ENCODE data around the gene MYO3B. TPM values are rescaled to one million over a fixed set of nuclear protein-coding genes. Genes with fewer than 3 reads are reported as not detected.
A peak's percentile ranks its signal among the peaks of the same experiment; 100 is the strongest.
"Not testable (repeated sequence)": the region's sequence is repeated elsewhere in the genome, so short reads cannot be mapped to it uniquely, and the experiment has no call there.

Gene MYO3B
- total RNA-seq, 1 donor from 2014 or later: not detected

DNA sequence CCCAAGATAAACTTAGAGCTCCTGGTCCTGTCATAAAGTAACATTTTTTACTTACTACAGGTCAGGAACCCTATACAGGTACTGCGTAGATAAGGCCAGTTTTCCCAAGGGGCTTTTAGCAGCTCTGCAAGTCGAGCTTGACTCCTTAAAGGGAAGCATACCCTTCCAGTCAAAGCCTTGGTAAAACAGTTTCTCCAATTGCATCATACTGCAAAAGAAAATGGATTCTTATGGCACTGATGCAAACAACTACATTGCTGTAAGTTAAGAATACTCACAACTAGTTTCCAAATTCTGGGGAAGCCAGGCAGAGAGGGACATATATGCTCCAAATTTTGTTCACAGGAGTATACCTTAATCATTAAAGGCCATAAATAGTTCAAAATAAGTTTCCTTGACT, 31.0 kb downstream of the MYO3B start:
- H3K4me1 Mint-ChIP-seq (ENCODE audit: low read depth): peaks cover 12% of the 10 kb centered on the region
- H3K27me3 Mint-ChIP-seq: no peaks in the 10 kb centered on the region
- DNase-seq (ENCODE audit: low spot score, unreplicated experiment): no peak
- no peaks in the 10 kb centered on the region for H3K9me3 Mint-ChIP-seq (ENCODE audit: low read depth)
- no peak overlapping the region for H3K27ac Mint-ChIP-seq
- no peak overlapping the region for H3K4me3 Mint-ChIP-seq (ENCODE audit: low read depth)
- no peak for TF ChIP-seq CTCF (IDR thresholded peaks at IDR 0.05; ENCODE audit: unreplicated experiment)
- no peaks in the 10 kb centered on the region for H3K36me3 Mint-ChIP-seq (ENCODE audit: insufficient read depth)

- H3K9me3 Mint-ChIP-seq (ENCODE audit: low read depth): no peaks in the 10 kb centered on the region
- H3K36me3 Mint-ChIP-seq (ENCODE audit: insufficient read depth): no peaks in the 10 kb centered on the region
- no peaks in the 10 kb centered on the region for H3K27me3 Mint-ChIP-seq
- TF ChIP-seq CTCF (IDR thresholded peaks at IDR 0.05; ENCODE audit: unreplicated experiment): no peak
- peak overlapping the region; percentile 5 for H3K4me3 Mint-ChIP-seq (ENCODE audit: low read depth)
- H3K27ac Mint-ChIP-seq: peak overlapping the region; percentile 67
- H3K4me1 Mint-ChIP-seq (ENCODE audit: low read depth): peaks cover 20% of the 10 kb centered on the region
- no peak for DNase-seq (ENCODE audit: low spot score, unreplicated experiment)
These were observed 34.8 kb downstream of the MYO3B start for GRCh38 chr2:170212625-170213280.

- H3K36me3 Mint-ChIP-seq (ENCODE audit: insufficient read depth); H3K27me3 Mint-ChIP-seq; H3K9me3 Mint-ChIP-seq (ENCODE audit: low read depth); DNase-seq (ENCODE audit: low spot score, unreplicated experiment): not testable (repeated sequence)
- H3K4me3 Mint-ChIP-seq (ENCODE audit: low read depth): peak overlapping the region; percentile 5
- H3K27ac Mint-ChIP-seq: peak overlapping the region; percentile 67
- peaks cover 20% of the 10 kb centered on the region for H3K4me1 Mint-ChIP-seq (ENCODE audit: low read depth)
These were observed 35.3 kb downstream of the MYO3B start for GRCh38 chr2:170213281-170213625.

DNA sequence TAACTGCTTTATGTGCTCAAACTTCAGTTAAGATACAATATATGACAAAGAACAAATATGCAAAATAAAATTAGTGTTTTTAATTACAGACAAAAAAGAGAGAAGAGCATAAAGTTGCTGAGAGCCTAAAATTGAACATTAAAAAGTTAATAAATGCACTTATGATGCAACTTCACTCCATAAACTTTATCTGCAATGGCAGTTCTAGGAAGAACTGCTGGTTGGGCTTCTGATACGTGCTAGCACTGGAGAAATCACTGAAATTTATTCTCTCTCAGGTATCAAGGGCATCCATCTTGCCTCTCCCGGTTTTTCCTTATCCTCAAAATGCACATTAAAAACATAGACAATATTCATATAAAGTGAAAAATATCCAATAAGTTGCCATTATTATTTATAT, 35.7 kb downstream of the MYO3B start:
- H3K9me3 Mint-ChIP-seq (ENCODE audit: low read depth): no peaks in the 10 kb centered on the region
- no peak for DNase-seq (ENCODE audit: low spot score, unreplicated experiment)
- H3K4me3 Mint-ChIP-seq (ENCODE audit: low read depth): no peak overlapping the region
- H3K36me3 Mint-ChIP-seq (ENCODE audit: insufficient read depth): no peaks in the 10 kb centered on the region
- H3K27me3 Mint-ChIP-seq: no peaks in the 10 kb centered on the region
- H3K27ac Mint-ChIP-seq: peak overlapping the region; percentile 67
- peaks cover 20% of the 10 kb centered on the region for H3K4me1 Mint-ChIP-seq (ENCODE audit: low read depth)
- TF ChIP-seq CTCF (IDR thresholded peaks at IDR 0.05; ENCODE audit: unreplicated experiment): no peak

DNA sequence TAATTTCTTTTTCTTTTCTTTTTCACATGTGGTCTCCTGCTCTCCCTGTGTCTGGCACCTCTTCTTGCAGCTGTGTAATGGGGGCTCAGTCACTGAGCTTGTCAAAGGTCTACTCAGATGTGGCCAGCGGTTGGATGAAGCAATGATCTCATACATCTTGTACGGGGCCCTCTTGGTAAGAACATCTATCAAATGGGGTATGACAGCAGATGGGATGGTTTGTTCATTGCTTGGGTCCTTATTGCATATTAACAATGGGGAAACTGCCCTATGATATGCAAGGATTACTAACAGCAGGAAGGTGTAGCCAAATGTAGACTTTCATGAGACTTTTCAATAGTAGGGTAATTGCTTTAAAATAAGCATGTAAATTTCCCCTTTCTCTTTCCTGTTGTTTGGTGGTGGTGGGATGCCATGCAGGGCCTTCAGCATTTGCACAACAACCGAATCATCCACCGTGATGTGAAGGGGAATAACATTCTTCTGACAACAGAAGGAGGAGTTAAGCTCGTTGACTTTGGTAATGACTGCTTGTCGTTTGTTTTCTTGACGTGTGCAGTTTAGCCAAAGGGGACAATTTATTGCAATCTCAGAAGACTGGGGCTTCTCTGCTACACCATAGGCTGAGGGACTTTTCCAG, 36.5 kb downstream of the MYO3B start:
- H3K9me3 Mint-ChIP-seq (ENCODE audit: low read depth): no peaks in the 10 kb centered on the region
- H3K4me1 Mint-ChIP-seq (ENCODE audit: low read depth): peaks cover 20% of the 10 kb centered on the region
- H3K27me3 Mint-ChIP-seq: no peaks in the 10 kb centered on the region
- DNase-seq (ENCODE audit: low spot score, unreplicated experiment): no peak
- no peaks in the 10 kb centered on the region for H3K36me3 Mint-ChIP-seq (ENCODE audit: insufficient read depth)
- no peak overlapping the region for H3K27ac Mint-ChIP-seq
- no peak for TF ChIP-seq CTCF (IDR thresholded peaks at IDR 0.05; ENCODE audit: unreplicated experiment)
- no peak overlapping the region for H3K4me3 Mint-ChIP-seq (ENCODE audit: low read depth)

- H3K27ac Mint-ChIP-seq: no peak overlapping the region
These were observed 37.1 kb downstream of the MYO3B start for GRCh38 chr2:170215021-170215420.

More at GRCh38 chr2:170215021-170215420, 37.1 kb downstream of the MYO3B start:
- peaks cover 20% of the 10 kb centered on the region for H3K4me1 Mint-ChIP-seq (ENCODE audit: low read depth)
- no peaks in the 10 kb centered on the region for H3K36me3 Mint-ChIP-seq (ENCODE audit: insufficient read depth)
- no peak for DNase-seq (ENCODE audit: low spot score, unreplicated experiment)
- H3K4me3 Mint-ChIP-seq (ENCODE audit: low read depth): no peak overlapping the region
- no peak for TF ChIP-seq CTCF (IDR thresholded peaks at IDR 0.05; ENCODE audit: unreplicated experiment)
- no peaks in the 10 kb centered on the region for H3K9me3 Mint-ChIP-seq (ENCODE audit: low read depth)
- H3K27me3 Mint-ChIP-seq: no peaks in the 10 kb centered on the region

Data from progenitor cell of endocrine pancreas (in vitro differentiated cells).